D721Med (cell line): Measurements from ENCODE around the gene SLC5A1.
A peak's percentile ranks its signal among the peaks of the same experiment; 100 is the strongest.
"Not testable (repeated sequence)": the region's sequence is repeated elsewhere in the genome, so short reads cannot be mapped to it uniquely, and the experiment has no call there.

ENCODE experiments used
- DNase-seq: peaks from one replicate; pipeline ENCODE4 v3.0.0; 2011; ENCODE audit warnings: low spot score; ENCODE audit not compliant: insufficient read length
- FAIRE-seq: peaks from 2 replicates; lab custom pipeline; 2011; peaks lifted over from hg19 to GRCh38; lab: Jason Lieb, UNC
- TF ChIP-seq, protein P1 (sequence below): IDR thresholded peaks from 2 replicates; pipeline ENCODE4 v1.5.1; 2012; ENCODE audit warnings: mild to moderate bottlenecking, control low read depth; ENCODE audit not compliant: insufficient read depth; ENCODE audit errors: missing control alignments

SLC5A1 gene

DNA sequence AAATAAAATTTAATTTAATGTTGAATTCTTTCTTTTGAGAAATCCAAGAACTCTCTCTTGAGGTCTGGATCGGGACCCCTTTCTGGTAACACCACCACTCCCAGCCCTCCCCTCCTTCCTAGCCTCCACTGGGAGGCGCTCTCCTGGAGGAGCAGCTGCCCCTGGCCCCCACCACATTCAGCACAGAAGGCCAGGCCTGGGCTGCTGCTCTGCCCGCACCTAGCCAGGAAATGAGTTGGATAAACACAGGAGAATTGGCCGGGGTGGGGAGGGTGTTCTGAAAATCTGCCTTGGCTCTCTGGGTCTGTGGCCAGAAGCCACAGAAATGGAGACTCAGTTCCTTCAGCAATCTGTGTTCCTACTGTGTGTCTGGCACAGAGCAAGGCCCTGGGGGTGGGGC lies 84.8 kb downstream of the SLC5A1 start:
- TF ChIP-seq, protein P1, sequence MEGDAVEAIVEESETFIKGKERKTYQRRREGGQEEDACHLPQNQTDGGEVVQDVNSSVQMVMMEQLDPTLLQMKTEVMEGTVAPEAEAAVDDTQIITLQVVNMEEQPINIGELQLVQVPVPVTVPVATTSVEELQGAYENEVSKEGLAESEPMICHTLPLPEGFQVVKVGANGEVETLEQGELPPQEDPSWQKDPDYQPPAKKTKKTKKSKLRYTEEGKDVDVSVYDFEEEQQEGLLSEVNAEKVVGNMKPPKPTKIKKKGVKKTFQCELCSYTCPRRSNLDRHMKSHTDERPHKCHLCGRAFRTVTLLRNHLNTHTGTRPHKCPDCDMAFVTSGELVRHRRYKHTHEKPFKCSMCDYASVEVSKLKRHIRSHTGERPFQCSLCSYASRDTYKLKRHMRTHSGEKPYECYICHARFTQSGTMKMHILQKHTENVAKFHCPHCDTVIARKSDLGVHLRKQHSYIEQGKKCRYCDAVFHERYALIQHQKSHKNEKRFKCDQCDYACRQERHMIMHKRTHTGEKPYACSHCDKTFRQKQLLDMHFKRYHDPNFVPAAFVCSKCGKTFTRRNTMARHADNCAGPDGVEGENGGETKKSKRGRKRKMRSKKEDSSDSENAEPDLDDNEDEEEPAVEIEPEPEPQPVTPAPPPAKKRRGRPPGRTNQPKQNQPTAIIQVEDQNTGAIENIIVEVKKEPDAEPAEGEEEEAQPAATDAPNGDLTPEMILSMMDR = no peak
- FAIRE-seq = no peak

DNA sequence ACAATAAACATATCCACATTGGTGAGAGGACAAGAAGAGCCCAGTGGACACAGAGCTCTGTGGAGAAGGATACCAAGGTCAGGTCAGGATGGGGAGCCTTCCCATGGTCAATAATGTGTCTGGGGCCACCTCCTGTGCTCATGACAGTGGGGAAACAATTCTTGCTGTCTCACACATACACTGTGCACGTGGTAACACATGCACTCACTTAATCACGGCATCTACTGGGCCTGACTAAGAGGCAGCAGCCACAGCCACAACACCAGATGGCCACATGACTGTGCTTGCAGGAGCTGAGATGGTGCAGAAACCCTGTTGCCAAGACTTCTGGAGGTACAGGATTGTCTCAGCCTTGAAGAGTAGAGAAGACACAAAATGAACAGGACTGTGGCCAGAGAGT lies 87.4 kb downstream of the SLC5A1 start:
- TF ChIP-seq, protein P1 = no peak
- DNase-seq = no peak
- no peak for FAIRE-seq

More for the DNA sequence above, 84.8 kb downstream of the SLC5A1 start:
- no peak for DNase-seq

DNA sequence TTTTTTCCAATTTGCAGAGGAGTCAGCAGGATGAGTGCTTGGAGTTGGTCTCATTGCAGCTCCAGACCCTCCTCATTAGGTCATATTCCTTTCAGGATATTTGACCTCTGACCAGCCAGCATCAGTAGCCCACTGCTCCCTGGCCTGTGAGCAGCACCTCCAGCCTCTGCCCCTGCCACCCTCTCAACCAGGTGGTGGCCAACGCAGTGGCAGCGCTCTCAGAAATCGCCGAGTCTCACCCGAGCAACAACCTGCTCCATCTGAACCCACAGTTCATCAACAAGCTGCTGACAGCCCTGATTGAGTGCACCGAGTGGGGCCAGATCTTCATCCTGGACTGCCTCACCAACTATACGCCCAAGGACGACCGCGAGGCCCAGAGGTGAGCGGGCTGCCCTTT lies 89.1 kb downstream of the SLC5A1 start:
- FAIRE-seq (no peak), DNase-seq (no peak)
- TF ChIP-seq, protein P1 = no peak

DNA sequence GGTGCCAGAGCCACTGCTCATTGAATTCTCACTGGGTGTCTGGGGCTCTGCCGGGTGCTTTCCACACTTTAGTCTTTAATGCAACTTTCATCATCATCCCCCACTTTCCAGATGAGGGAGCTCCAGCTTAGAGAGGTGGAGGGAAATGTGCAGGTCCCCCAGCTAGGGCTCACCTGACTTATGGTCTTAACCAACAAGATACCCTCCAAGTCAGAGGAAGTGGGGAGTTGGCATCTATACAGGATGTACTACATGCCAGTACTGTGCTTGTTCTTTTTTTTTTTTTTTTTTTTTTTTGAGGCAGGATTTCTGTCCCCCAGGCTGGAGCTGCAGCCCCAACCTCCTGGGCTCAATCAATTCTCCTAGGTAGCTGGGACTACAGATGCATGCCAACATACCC lies 89.7 kb downstream of the SLC5A1 start:
- DNase-seq (no peak), FAIRE-seq (no peak)
- TF ChIP-seq, protein P1 = no peak

DNA sequence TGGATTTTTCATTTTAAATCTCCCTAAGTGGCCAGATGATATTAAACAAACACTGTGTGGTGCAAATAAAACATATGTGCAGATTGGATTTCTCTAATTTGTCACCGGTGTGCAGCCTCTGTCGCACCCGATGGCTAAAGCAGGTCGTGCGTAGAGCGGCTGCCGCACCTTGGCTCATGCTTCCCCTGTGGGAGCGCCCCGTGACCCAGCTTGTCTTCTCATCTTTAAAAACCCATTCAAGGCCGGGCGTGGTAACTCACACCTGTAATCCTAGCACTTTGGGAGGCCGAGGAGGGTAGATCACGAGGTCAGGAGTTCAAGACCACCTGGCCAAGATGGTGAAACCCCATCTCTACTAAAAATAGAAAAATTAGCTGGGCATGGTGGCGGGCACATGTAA lies 91.7 kb downstream of the SLC5A1 start:
- not testable (repeated sequence) for FAIRE-seq, DNase-seq

DNA sequence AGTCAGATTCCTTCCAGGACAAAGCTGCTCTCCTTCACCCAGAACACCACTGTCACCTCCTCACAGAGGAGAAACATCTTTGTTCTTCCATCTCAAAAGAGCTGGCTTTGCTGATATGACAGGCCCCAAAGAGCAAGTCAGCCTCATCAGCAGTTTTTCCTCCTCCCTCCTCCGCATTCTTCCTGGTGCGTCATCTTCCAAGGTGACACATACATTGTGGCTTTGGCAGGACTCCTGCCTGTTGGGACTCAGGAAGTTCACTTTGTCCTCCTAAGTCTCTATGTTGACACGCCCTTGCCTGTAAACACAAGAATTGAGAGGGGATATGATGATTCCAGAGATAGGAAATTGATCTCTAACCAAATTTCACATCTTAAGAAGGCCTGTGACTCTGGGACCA lies 92.9 kb downstream of the SLC5A1 start:
- not testable (repeated sequence) for DNase-seq, FAIRE-seq

DNA sequence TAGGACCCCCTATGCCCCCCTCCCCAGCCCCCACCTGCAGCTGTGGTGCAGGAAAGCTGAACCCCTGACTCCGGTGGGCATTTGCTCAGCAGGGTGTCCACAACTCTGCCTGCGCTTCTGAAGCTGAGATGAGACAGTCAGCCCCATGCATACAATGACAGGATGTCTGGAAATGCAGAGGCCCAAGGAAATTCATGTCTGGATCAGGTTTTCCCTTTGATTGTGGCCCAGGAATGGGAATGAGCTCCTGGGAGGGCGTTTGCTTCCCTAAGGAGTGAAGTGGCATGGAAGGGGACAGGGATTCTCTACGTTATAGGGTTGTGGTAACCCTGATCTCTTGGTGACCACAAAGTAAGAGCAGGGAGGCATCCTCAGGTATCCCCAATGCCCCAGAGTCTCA lies 93.8 kb downstream of the SLC5A1 start:
- DNase-seq, FAIRE-seq: not testable (repeated sequence)

DNA sequence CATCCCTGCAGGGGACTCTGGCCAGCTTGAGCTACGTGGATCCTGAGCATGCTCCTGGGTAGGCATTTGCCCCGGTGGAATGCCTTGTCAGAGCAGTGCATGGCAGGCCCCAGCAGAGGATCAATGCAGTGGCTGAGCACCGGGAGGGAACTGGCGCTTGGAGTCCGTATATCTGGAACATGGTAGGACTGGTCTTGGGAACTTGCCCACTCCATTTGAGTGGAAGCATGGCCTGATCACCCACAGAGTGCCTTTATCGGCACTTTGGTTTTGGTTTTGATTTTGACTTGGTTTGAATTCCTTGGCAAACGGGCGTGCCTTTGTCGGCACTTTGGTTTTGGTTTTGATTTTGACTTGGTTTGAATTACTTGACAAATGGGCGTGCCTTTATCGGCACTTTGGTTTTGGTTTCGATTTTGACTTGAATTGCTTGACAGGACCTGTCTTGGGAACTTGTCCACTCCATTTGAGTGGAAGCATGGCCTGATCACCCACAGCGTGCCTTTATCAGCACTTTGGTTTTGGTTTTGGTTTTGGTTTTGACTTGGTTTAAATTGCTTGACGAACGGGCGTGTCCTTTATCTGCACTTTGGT lies 94.8 kb downstream of the SLC5A1 start:
- not testable (repeated sequence) for DNase-seq, FAIRE-seq

DNA sequence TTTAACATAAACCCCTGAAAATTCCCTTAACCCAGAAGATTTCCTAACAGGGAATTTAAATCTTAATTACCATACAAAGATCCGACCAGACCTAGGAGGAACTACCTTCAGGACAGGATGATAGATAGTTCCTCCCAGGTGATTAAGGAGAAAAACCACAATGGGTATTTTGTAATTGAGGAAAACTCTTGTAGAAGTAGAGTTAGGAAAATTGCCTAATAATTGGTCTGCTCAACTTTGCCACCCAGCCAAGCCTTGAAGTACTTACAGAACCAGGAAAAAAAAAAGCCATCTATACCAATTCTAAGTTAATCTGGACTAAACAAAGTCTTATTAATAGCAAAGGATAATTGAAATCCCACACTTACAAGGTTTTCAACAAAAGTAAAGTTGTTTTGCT lies 95.5 kb downstream of the SLC5A1 start:
- not testable (repeated sequence) for DNase-seq, FAIRE-seq

DNA sequence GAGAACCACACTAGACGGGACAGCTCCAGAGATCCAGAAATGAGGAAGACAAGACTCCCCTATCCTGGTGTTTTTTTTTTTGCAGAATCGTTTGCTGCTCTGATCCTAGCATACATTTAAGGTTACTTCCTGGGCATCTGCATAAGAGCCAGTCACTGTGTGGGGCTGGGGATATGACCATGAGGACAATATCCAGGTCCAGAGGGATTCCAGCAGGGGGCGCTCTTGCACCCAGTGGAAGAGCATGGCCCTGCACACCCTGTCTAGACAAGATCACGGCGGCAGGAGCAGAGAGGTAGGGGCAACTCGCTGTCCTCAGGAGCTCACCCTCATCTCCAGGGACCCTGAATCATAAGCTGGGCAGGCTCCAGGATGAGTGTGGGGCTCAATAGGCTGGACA lies 97.6 kb downstream of the SLC5A1 start:
- not testable (repeated sequence) for FAIRE-seq, DNase-seq
- TF ChIP-seq, protein P1 = peak; percentile 7
